Measurements from ENCODE around the gene STRADB. TPM values are rescaled to one million over a fixed set of nuclear protein-coding genes. Genes with fewer than 3 reads are reported as not detected.
A peak's percentile ranks its signal among the peaks of the same experiment; 100 is the strongest.

The STRADB gene
- total RNA-seq, 5 donors from 2014 or later (not counting 1 experiment from before 2014, with no cell fraction given): 10.2 to 24.2 (median 18.0) TPM

- WGBS (ENCODE audit: insufficient coverage): no CpG with 5 or more reads among the region's 3 CpGs
- peak overlapping the region; percentile 65 for H3K27ac ChIP-seq (ENCODE audit: low read length)
- H3K36me3 ChIP-seq (ENCODE audit: control insufficient read depth in 2 of 2, extremely low read depth in 1 of 2, insufficient read depth in 1 of 2, low read length in 1 of 2): peaks cover 4 to 5% of the 10 kb centered on the region in 2 donors
- ATAC-seq (replicated peaks in 1 of 4) (peak; percentile 81 to 90 (median 86)), DNase-seq (peak in 1 of 35 experiments; percentile 42)
- CTCF ChIA-PET: interaction anchor here (0.5 to 1.6 kb wide), 5 partner anchors 33 to 181 kb away, joined by 3 to 10 read pairs (median 5); partner anchors contain the start of genes STRADB (in 1 of the 2) and TRAK2 (in 1 of the 2)
- Mint-ChIP-seq H3K27me3 (no peaks in the 10 kb centered on the region), H3K4me3 (no peak overlapping the region), H3K27ac (no peak overlapping the region), H3K36me3 (peaks cover 25% of the 10 kb centered on the region), H3K4me1 (peaks cover 29 to 41% (median 32%) of the 10 kb centered on the region in 3 donors), H3K9me3 (no peaks in the 10 kb centered on the region)
- no peaks in the 10 kb centered on the region for H3K27me3 ChIP-seq (replicated peaks in 1 of 2; ENCODE audit: control insufficient read depth in 2 of 2, extremely low read depth in 1 of 2, insufficient read depth in 2 of 2, low read length in 1 of 2)
- POLR2A ChIA-PET: interaction anchor here in 1 of 2 donors (0.5 to 1.1 kb wide), 3 partner anchors 35 to 1027 kb away, joined by 3 to 8 read pairs (median 5); partner anchors contain the start of gene ALS2
- peaks cover 12 to 26% of the 10 kb centered on the region in 2 experiments for H3K4me1 ChIP-seq (ENCODE audit: control insufficient read depth in 1 of 2, extremely low read depth in 1 of 2, insufficient read depth in 2 of 2, low read length in 2 of 2)
- H3K9me3 ChIP-seq: no peaks in the 10 kb centered on the region
- peak overlapping the region in 1 of 2 donors; percentile 2 for H3K4me3 ChIP-seq (ENCODE audit: control insufficient read depth in 1 of 2, extremely low read depth in 1 of 2, low read length in 1 of 2)
Observed at GRCh38 chr2:201414099-201415023, 37.2 kb upstream of the STRADB start.

DNA sequence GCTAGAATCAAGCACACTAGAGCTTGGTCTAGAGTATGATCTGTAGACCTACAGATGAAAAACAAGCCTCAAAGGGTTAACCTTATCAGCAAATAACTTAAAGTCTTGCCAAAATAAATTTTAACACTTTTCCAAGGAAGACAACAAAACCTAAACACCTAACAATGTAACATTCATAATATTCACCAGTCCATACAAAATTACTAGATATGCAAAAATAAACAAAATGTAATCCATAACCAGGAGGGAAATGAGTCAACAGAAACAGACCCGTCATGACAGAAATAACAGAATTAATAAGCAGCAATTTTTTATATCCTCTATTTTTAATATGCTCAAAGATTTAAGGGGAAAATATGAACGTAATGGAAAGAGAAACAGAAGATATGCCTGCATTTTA, 36.4 kb upstream of the STRADB start:
- H3K4me3 Mint-ChIP-seq: no peak overlapping the region
- peaks cover 12 to 27% of the 10 kb centered on the region in 2 experiments for H3K4me1 ChIP-seq (ENCODE audit: control insufficient read depth in 1 of 2, extremely low read depth in 1 of 2, insufficient read depth in 2 of 2, low read length in 2 of 2)

GRCh38 chr2:201419057-201419635, 32.4 kb upstream of the STRADB start:
- Mint-ChIP-seq H3K9me3 (no peaks in the 10 kb centered on the region), H3K27ac (peak overlapping the region; percentile 89 to 96), H3K27me3 (no peaks in the 10 kb centered on the region), H3K4me3 (no peak overlapping the region), H3K36me3 (peaks cover 8% of the 10 kb centered on the region), H3K4me1 (peaks cover 52 to 61% (median 53%) of the 10 kb centered on the region in 3 donors)
- peaks cover 5 to 8% of the 10 kb centered on the region in 2 donors for H3K36me3 ChIP-seq (ENCODE audit: control insufficient read depth in 2 of 2, extremely low read depth in 1 of 2, insufficient read depth in 1 of 2, low read length in 1 of 2)
- peak overlapping the region; percentile 8 for H3K27ac ChIP-seq (ENCODE audit: low read length)
- H3K4me3 ChIP-seq (ENCODE audit: control insufficient read depth in 1 of 2, extremely low read depth in 1 of 2, low read length in 1 of 2): no peak overlapping the region
- peak in 1 of 35 experiments; percentile 19 for DNase-seq
- ChIA-PET CTCF (interaction anchor here in 1 of 2 donors (0.6 to 0.7 kb wide), 3 partner anchors 28 to 236 kb away, joined by 3 to 8 read pairs (median 3); partner anchors contain the start of gene CASP10), POLR2A (interaction anchor here in 1 of 2 donors (0.6 kb wide), 1 partner anchor 377 kb away, joined by 8 read pairs; no protein-coding TSS in a partner anchor)
- H3K4me1 ChIP-seq (ENCODE audit: control insufficient read depth in 1 of 2, extremely low read depth in 1 of 2, insufficient read depth in 2 of 2, low read length in 2 of 2): peaks cover 4 to 18% of the 10 kb centered on the region in 2 experiments
- H3K9me3 ChIP-seq: no peaks in the 10 kb centered on the region
- no peaks in the 10 kb centered on the region for H3K27me3 ChIP-seq (replicated peaks in 1 of 2; ENCODE audit: control insufficient read depth in 2 of 2, extremely low read depth in 1 of 2, insufficient read depth in 2 of 2, low read length in 1 of 2)
- WGBS (ENCODE audit: insufficient coverage): 83% methylated on average over 2 of the region's 3 CpGs
- no peak for ATAC-seq (replicated peaks in 1 of 4)

More for the DNA sequence above, 36.4 kb upstream of the STRADB start:
- CTCF ChIA-PET: interaction anchor here (0.6 to 1.6 kb wide), 2 partner anchors 36 to 168 kb away, joined by 5 to 10 read pairs; partner anchors contain the start of genes STRADB (in 1 of the 2) and TRAK2 (in 1 of the 2)
- no peaks in the 10 kb centered on the region for H3K27me3 Mint-ChIP-seq
- H3K9me3 ChIP-seq: no peaks in the 10 kb centered on the region
- H3K27ac ChIP-seq (ENCODE audit: low read length): peak overlapping the region; percentile 65
- no CpG with 5 or more reads among the region's 2 CpGs for WGBS (ENCODE audit: insufficient coverage)
- H3K27me3 ChIP-seq (replicated peaks in 1 of 2; ENCODE audit: control insufficient read depth in 2 of 2, extremely low read depth in 1 of 2, insufficient read depth in 2 of 2, low read length in 1 of 2): no peaks in the 10 kb centered on the region
- H3K36me3 Mint-ChIP-seq: peaks cover 28% of the 10 kb centered on the region
- peaks cover 5 to 8% of the 10 kb centered on the region in 2 donors for H3K36me3 ChIP-seq (ENCODE audit: control insufficient read depth in 2 of 2, extremely low read depth in 1 of 2, insufficient read depth in 1 of 2, low read length in 1 of 2)
- POLR2A ChIA-PET: interaction anchor here in 1 of 2 donors (1.1 kb wide), 1 partner anchor 365 kb away, joined by 8 read pairs; the partner anchor contains the start of gene ALS2
- no peak overlapping the region for H3K27ac Mint-ChIP-seq
- DNase-seq (no peak), ATAC-seq (replicated peaks in 1 of 4) (no peak)
- H3K4me1 Mint-ChIP-seq: peaks cover 36 to 45% (median 36%) of the 10 kb centered on the region in 3 donors
- H3K4me3 ChIP-seq (ENCODE audit: control insufficient read depth in 1 of 2, extremely low read depth in 1 of 2, low read length in 1 of 2): no peak overlapping the region
- H3K9me3 Mint-ChIP-seq: no peaks in the 10 kb centered on the region

- H3K27me3 ChIP-seq (replicated peaks in 1 of 2; ENCODE audit: control insufficient read depth in 2 of 2, extremely low read depth in 1 of 2, insufficient read depth in 2 of 2, low read length in 1 of 2): no peaks in the 10 kb centered on the region
- H3K9me3 ChIP-seq: no peaks in the 10 kb centered on the region
- DNase-seq (no peak), ATAC-seq (replicated peaks in 1 of 4) (peak; percentile 26 to 55 (median 33))
- no peaks in the 10 kb centered on the region for H3K27me3 Mint-ChIP-seq
- peaks cover 5 to 8% of the 10 kb centered on the region in 2 donors for H3K36me3 ChIP-seq (ENCODE audit: control insufficient read depth in 2 of 2, extremely low read depth in 1 of 2, insufficient read depth in 1 of 2, low read length in 1 of 2)
- peak overlapping the region; percentile 8 for H3K27ac ChIP-seq (ENCODE audit: low read length)
- H3K27ac Mint-ChIP-seq: peak overlapping the region; percentile 89 to 96
- 73% methylated on average over 2 of the region's 4 CpGs for WGBS (ENCODE audit: insufficient coverage)
- CTCF ChIA-PET: no interaction called here
- H3K36me3 Mint-ChIP-seq: peaks cover 8% of the 10 kb centered on the region
- POLR2A ChIA-PET: no interaction called here
- no peak overlapping the region for H3K4me3 ChIP-seq (ENCODE audit: control insufficient read depth in 1 of 2, extremely low read depth in 1 of 2, low read length in 1 of 2)
- peaks cover 4 to 11% of the 10 kb centered on the region in 2 experiments for H3K4me1 ChIP-seq (ENCODE audit: control insufficient read depth in 1 of 2, extremely low read depth in 1 of 2, insufficient read depth in 2 of 2, low read length in 2 of 2)
- H3K4me1 Mint-ChIP-seq: peaks cover 54 to 65% (median 57%) of the 10 kb centered on the region in 3 donors
- H3K9me3 Mint-ChIP-seq: no peaks in the 10 kb centered on the region
- no peak overlapping the region for H3K4me3 Mint-ChIP-seq
Observed at GRCh38 chr2:201419986-201420385, 31.6 kb upstream of the STRADB start.

DNA sequence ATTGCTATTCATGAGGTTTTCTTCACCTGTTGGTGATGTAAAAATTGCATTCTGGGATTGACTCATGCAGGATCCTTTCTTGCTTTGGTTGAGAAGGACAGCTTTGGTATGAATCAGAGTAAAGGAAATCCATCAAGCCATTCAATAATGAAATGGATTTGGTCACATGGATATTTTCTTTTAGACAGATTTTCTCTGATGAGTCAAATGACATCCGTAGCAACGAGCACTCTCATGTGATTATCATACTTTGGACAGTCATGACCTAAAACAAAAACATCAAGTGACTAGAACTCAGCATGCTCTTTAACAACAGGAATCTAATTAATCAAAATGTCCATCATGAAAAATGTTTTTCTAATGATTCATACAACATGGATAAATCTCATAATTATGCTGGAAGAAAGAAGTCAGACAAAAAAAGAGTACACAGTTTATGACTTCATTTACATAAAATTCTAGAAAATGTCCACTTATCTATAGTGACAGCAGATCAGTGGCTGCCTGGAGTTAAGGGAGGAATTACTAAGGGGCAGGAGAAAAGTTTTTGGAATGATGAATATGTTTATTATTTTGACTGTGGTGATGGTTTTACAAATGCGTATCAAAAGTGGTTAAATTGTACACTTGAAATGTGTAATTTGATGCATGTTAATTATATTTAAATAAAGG, 31.0 kb upstream of the STRADB start:
- ATAC-seq (replicated peaks in 1 of 4): peak in 1 of 4 experiments; percentile 32
- no peak overlapping the region for H3K27ac ChIP-seq (ENCODE audit: low read length)
- peaks cover 58 to 66% (median 59%) of the 10 kb centered on the region in 3 donors for H3K4me1 Mint-ChIP-seq

More for the DNA sequence above, 31.0 kb upstream of the STRADB start:
- no peak overlapping the region for H3K4me3 Mint-ChIP-seq
- POLR2A ChIA-PET: interaction anchor here in 1 of 2 donors (0.7 kb wide), 1 partner anchor 111 kb away, joined by 3 read pairs; no protein-coding TSS in a partner anchor
- no peaks in the 10 kb centered on the region for H3K27me3 Mint-ChIP-seq
- peak overlapping the region; percentile 89 to 96 for H3K27ac Mint-ChIP-seq
- H3K9me3 Mint-ChIP-seq: no peaks in the 10 kb centered on the region
- peaks cover 4 to 5% of the 10 kb centered on the region in 2 experiments for H3K4me1 ChIP-seq (ENCODE audit: control insufficient read depth in 1 of 2, extremely low read depth in 1 of 2, insufficient read depth in 2 of 2, low read length in 2 of 2)
- H3K36me3 ChIP-seq (ENCODE audit: control insufficient read depth in 2 of 2, extremely low read depth in 1 of 2, insufficient read depth in 1 of 2, low read length in 1 of 2): peaks cover 5 to 8% of the 10 kb centered on the region in 2 donors
- H3K27me3 ChIP-seq (replicated peaks in 1 of 2; ENCODE audit: control insufficient read depth in 2 of 2, extremely low read depth in 1 of 2, insufficient read depth in 2 of 2, low read length in 1 of 2): no peaks in the 10 kb centered on the region
- peaks cover 8% of the 10 kb centered on the region for H3K36me3 Mint-ChIP-seq
- no peak overlapping the region for H3K4me3 ChIP-seq (ENCODE audit: control insufficient read depth in 1 of 2, extremely low read depth in 1 of 2, low read length in 1 of 2)
- CTCF ChIA-PET: interaction anchor here in 1 of 2 donors (0.7 kb wide), 1 partner anchor 21 kb away, joined by 4 read pairs; no protein-coding TSS in a partner anchor
- no peak for DNase-seq
- H3K9me3 ChIP-seq: no peaks in the 10 kb centered on the region
- WGBS (ENCODE audit: insufficient coverage): no CpG with 5 or more reads among the region's 3 CpGs
